Measurements from ENCODE around the gene DNAJC13. TPM values are rescaled to one million over a fixed set of nuclear protein-coding genes. Genes with fewer than 3 reads are reported as not detected.

The DNAJC13 gene
- total RNA-seq, 1 experiment from 2014 or later: 18.1 TPM

DNA sequence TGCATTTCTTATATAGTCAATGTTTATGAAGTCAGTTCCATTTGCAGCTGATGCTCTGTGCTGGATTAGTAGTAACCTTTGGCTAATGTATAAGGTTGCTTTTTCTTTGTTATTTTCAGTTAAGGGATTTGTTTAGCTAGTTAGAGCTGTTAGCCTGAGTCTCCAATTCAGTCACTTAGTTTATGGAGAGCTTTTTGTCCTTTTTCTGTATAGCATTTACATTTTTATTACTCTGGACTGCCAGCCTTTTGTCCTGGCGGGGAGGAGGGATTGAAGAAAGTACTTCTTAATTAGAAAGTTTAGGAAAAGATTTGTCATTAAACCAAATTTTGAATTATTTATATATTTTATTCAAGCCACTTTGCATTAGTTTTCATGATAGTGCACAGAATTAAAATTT is 52.0 kb downstream of the DNAJC13 start:
- H4K91ac ChIP-seq (ENCODE audit: insufficient read length, low read depth, low read length): no peak overlapping the region
- no peak overlapping the region for H3K27ac ChIP-seq (ENCODE audit: insufficient read length, low read depth, low read length)
- no peak overlapping the region for H4K5ac ChIP-seq (ENCODE audit: insufficient read length, low read depth, low read length)
- H3T11ph ChIP-seq (ENCODE audit: low read length): no peak overlapping the region
- H2BK15ac ChIP-seq (ENCODE audit: low read depth, low read length): no peak overlapping the region
- H3K9me3 Mint-ChIP-seq: peaks cover 9 to 11% of the 10 kb centered on the region in 2 experiments; a peak in 4 of 5 replicates
- H3K36me3 Mint-ChIP-seq (ENCODE audit: insufficient read depth in 1 of 3, low read depth in 3 of 3): peaks cover 30 to 58% (median 51%) of the 10 kb centered on the region in 3 experiments
- H2BK12ac ChIP-seq (ENCODE audit: insufficient read length, low read depth, low read length): no peak overlapping the region
- H2AK5ac ChIP-seq (ENCODE audit: insufficient read length, low read length): no peak overlapping the region
- no peaks in the 10 kb centered on the region for H3K79me2 ChIP-seq (ENCODE audit: insufficient read depth, low read length)
- no peak overlapping the region for H2BK5ac ChIP-seq (ENCODE audit: insufficient read length, low read length)
- no peak overlapping the region for H3K18ac ChIP-seq (ENCODE audit: insufficient read length, low read depth, low read length)
- H3K4me3 Mint-ChIP-seq: no peak overlapping the region
- H3K9ac ChIP-seq (ENCODE audit: extremely low read depth, insufficient read length, low read length): no peak overlapping the region
- H4K20me1 ChIP-seq (ENCODE audit: control insufficient read depth, insufficient read depth, insufficient read length): no peaks in the 10 kb centered on the region
- no peaks in the 10 kb centered on the region for H3K4me1 ChIP-seq (ENCODE audit: insufficient read depth, low read length)
- no peak overlapping the region for H3K14ac ChIP-seq (ENCODE audit: insufficient read depth, low read length)
- H3K4me2 ChIP-seq (ENCODE audit: insufficient read depth, insufficient read length, low read length): no peak overlapping the region
- no peak overlapping the region for H3K4ac ChIP-seq (ENCODE audit: low read depth, low read length)
- H2BK120ac ChIP-seq (ENCODE audit: low read depth, low read length, poor library complexity, severe bottlenecking): no peak overlapping the region
- no peak overlapping the region for H4K8ac ChIP-seq (replicated peaks; ENCODE audit: insufficient read length, low read depth, low read length)
- DNase-seq: no peak
- H2AFZ ChIP-seq (ENCODE audit: low read length): no peak overlapping the region
- no peaks in the 10 kb centered on the region for H3K27me3 Mint-ChIP-seq (ENCODE audit: low read depth)
- no peaks in the 10 kb centered on the region for H3K27me3 ChIP-seq (ENCODE audit: insufficient read depth, low read length)
- H3K4me1 Mint-ChIP-seq: peaks cover 0 to 4% of the 10 kb centered on the region in 2 experiments; a peak in 2 of 4 replicates
- H3K9me3 ChIP-seq (ENCODE audit: control insufficient read depth, low read depth, low read length): no peaks in the 10 kb centered on the region
- no peak overlapping the region for H3K56ac ChIP-seq (ENCODE audit: insufficient read length, low read depth, low read length)
- TF ChIP-seq, protein P1, sequence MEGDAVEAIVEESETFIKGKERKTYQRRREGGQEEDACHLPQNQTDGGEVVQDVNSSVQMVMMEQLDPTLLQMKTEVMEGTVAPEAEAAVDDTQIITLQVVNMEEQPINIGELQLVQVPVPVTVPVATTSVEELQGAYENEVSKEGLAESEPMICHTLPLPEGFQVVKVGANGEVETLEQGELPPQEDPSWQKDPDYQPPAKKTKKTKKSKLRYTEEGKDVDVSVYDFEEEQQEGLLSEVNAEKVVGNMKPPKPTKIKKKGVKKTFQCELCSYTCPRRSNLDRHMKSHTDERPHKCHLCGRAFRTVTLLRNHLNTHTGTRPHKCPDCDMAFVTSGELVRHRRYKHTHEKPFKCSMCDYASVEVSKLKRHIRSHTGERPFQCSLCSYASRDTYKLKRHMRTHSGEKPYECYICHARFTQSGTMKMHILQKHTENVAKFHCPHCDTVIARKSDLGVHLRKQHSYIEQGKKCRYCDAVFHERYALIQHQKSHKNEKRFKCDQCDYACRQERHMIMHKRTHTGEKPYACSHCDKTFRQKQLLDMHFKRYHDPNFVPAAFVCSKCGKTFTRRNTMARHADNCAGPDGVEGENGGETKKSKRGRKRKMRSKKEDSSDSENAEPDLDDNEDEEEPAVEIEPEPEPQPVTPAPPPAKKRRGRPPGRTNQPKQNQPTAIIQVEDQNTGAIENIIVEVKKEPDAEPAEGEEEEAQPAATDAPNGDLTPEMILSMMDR (conservative IDR thresholded peaks at IDR 0.05): no peak
- H3K23me2 ChIP-seq (ENCODE audit: insufficient read length, low read depth, low read length, poor library complexity, severe bottlenecking): no peaks in the 10 kb centered on the region
- H3K79me1 ChIP-seq (ENCODE audit: insufficient read depth, low read depth, low read length, poor library complexity, severe bottlenecking): no peaks in the 10 kb centered on the region
- no peak overlapping the region for H3K23ac ChIP-seq (ENCODE audit: insufficient read length, low read depth, low read length)
- H2BK20ac ChIP-seq (ENCODE audit: low read depth, low read length, poor library complexity, severe bottlenecking): no peak overlapping the region
- no CpG with 5 or more reads among the region's 1 CpG for WGBS (ENCODE audit: extremely low coverage, insufficient read length, low lambda C conversion rate)
- no peak overlapping the region; a peak in 1 of 7 replicates for H3K27ac Mint-ChIP-seq
